ENCODE data around the gene ATG10.
"Not testable (repeated sequence)": the region's sequence is repeated elsewhere in the genome, so short reads cannot be mapped to it uniquely, and the experiment has no call there.

The ATG10 gene

DNA sequence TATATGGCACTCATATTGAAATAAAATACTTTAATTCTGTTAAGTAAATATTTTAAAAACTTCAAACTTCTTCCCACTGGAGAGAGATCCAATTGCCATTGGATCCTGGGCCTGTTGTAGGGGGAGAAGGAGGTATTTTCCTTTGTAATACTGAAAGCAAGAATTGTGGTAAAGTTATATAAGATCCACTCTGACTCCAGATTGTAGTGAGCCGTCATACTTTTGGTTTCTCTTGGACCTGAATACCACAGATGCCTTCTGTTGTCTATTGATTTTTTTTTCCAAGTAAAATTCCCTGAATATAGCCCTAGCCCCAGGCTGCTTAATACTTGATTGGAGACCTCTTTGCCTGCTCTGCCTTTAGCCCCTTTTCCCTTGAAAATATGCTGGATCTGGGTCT is 86.9 kb downstream of the ATG10 start:
- no peak for DNase-seq

GRCh38 chr5:82066791-82067190 is 95.0 kb downstream of the ATG10 start:
- DNase-seq: no peak

DNA sequence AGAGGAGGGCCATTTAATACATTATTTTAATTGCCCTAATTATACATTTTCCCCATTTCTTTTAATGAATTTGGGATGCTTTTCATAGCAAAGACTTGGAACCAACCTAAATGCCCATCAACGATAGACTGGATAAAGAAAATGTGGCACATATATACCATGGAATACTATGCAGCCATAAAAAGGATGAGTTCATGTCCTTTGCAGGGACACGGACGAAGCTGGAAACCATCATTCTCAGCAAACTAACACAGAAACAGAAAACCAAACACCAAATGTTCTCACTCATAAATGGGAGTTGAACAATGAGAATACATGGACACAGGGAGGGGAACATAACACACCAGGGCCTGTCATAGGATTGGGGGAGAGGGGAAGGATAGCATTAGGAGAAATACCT is 96.2 kb downstream of the ATG10 start:
- not testable (repeated sequence) for DNase-seq

GRCh38 chr5:82068723-82069122 is 96.9 kb downstream of the ATG10 start:
- DNase-seq: no peak

- DNase-seq: no peak
Observed at GRCh38 chr5:82072138-82072537, 100.3 kb downstream of the ATG10 start.

DNA sequence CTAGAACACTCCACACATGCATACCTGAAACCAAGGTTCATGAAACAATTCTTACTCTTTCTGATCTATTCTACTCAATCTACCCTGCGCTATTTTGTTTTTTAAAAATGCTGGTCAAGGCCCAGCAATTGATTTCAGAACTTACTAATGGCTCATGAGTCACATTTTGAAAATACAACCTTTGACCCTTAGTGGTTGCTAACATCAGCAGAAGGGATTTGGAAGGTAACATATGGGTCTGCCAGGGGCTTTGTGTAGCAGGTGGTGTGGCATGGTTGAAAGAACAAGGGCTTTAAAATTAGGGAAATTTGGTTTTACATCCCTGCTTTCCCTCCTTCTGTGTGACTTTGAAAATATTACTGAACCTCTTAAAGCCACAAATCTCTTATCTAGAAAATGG is 101.4 kb downstream of the ATG10 start:
- DNase-seq: no peak

GRCh38 chr5:82074950-82075349 is 103.1 kb downstream of the ATG10 start:
- DNase-seq: no peak

- DNase-seq: no peak
Observed at GRCh38 chr5:82077496-82077895, 105.7 kb downstream of the ATG10 start.

DNA sequence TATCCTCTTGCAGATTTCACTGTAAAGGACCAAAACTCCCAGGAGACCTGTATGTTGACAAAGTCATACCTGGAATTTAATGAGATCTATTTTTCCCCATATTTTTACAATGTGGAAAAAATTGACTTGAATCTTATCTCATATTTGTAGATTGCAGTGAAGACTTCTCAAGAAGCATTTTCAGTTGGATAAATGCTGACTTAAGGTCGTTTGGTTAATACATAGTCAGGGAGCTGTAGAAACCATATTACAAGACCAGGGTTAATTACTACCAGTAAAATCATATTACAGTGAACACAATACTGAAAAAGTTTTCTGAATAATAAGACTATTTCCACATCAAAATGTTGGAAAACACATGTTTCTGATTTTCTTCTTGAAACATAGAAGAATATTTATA is 119.8 kb downstream of the ATG10 start:
- no peak for DNase-seq

GRCh38 chr5:82095536-82095935 is 123.7 kb downstream of the ATG10 start:
- no peak for DNase-seq

DNA sequence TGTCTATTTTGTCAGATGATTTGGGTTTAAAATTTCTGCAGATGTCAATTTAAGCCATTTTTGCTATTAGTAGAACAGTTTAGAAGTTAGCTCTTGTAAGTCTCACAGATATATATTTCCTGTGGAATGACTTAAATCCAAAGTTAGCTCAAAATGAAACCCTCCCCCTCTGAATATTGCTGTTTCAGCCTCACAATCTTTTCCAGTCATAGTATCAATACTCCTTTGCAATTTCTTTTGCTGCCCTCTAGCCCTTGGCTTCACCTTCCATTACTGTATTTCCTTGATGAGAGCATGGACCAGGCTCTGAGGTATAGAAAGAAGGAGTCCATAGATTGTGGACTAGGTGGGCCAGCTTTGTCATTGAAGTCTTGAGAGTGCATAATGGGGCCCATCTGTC is 124.4 kb downstream of the ATG10 start:
- DNase-seq: no peak

DNA sequence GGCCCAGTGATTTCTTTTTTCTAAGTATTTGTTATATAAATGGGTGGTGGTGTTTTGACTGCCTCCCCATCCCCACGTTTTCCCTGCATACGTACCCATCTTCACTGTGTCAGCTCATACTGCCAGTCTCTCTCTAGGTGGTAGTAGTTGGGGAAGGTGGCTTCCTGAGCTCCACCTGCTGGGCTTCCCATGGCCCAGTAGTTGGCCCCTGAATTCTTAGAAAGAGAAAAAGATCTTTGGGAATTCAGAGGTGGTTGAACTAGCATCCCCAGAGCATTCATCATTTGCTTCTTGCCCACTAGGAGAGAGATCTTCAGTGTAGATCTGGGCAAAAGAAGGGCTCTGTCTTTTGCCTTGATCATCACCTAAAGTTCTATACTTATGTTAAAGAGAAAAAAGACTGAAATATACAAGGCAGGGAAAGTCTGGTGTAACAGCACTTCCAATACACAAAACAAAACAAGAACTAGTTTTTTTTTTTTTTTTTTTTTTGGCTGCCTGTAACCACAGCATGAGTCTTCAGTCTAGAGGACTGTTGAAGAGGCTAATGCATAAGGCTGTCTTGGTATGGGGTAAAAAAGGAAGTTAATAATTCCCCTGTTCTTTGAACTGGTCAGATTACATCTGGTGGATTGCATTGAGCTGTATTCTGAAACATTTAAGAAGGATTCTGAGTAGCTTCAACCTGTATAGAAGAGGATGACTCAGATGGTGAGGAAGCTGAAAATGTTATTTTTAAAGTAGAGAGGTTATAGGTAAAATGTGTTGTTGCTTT is 128.7 kb downstream of the ATG10 start:
- DNase-seq: no peak

- no peak for DNase-seq
Observed at GRCh38 chr5:82104872-82105271, 133.0 kb downstream of the ATG10 start.

DNA sequence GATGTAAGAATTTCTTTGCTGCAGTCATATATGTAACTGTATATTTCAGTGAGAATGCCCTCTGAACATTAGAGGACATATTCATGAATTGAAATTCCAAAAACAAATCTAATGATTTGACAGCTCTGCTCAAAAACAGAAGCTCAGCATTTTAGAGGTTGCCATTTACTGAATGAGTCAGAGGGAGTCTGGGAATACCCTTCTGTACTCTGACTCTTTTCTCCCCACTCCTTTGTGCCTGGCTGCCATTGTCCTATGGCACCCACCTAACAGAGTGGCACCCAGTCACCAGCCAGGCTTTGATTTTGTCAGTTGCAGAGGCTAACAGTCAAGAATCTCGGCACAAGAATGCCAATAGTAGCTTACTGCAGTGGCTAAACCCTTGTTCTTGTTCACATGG is 133.6 kb downstream of the ATG10 start:
- DNase-seq: no peak

DNA sequence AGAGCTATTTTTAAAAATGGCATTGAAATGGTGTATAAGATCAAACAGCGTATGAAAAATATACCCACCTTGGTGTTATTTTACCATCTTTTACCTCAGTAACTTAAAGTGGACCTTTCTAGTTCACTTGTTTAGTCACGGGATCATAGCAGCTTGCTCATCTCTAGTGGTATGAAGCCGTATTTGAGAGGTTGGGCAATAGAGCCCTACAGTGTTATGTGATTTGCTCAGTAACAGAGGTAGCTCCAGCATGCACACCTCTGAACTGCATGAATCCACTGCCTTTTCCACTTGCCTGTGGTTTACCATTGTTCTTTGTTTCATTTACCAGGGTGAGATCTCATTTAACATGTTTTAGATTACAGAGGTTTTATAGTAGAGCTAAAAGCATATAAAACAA is 134.4 kb downstream of the ATG10 start:
- DNase-seq: no peak

- DNase-seq: no peak
Observed at GRCh38 chr5:82106756-82107155, 134.9 kb downstream of the ATG10 start.

DNA sequence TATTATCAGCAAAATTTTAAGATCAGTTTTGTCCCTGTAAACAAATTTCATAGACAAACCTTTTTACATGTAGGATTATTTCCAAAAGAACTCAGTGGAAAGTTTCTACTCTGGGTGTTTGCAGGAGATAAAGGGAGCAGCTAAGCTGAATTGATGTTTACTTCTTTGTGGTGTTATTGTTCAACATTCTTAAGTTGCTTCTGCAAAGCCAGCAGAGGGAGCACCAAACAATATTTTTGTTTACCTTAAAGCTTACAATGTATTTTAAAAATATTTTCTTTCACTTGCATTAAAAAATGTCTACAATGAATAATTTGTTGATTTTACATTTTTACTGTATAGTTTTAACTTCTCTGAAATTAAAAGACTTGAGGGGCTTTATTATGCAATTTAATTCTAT is 135.4 kb downstream of the ATG10 start:
- DNase-seq: peak in 1 of 2 experiments; percentile 46

GRCh38 chr5:82109013-82109412 is 137.2 kb downstream of the ATG10 start:
- no peak for DNase-seq

- not testable (repeated sequence) for DNase-seq
Observed at GRCh38 chr5:82109915-82110314, 138.1 kb downstream of the ATG10 start.

DNA sequence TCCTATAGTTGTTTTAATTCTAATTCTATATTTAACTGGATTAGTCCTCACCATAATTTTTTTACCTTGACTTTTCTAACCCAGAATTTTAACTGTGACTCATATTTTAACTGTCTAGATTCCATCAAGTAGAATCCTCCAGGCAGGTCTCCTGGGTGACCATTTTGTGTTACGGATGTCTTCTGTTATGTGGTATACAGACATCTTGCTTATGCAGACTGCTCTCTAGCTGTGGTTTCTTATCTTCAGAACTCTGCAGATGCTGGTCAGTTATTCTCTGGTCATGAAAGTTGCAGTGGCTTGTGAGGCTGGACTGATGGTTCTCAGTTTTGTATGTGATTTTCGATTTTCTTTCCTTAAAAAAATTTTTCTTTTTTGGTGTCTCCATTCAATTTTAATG is 139.4 kb downstream of the ATG10 start:
- DNase-seq: no peak

DNA sequence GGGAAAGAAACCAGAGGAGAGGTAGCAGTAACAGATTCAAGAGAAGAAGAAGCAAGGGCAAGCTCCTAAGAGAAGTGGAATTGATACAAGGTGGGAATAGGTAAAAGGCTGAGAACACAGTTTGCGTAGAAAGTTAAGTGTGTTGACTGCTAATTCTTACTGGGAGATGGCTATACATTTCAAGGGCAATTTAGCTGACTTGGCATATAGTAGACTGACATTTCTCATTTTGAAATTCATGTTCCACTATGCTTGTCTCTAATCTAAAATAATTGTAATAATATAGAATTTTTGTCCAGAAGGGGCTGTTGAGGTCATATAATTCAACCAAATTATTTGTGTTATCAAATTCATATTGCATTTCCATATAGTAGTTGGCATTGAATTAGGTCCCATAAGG is 144.0 kb downstream of the ATG10 start:
- DNase-seq: no peak

- DNase-seq: no peak
Observed at GRCh38 chr5:82119889-82120288, 148.1 kb downstream of the ATG10 start.

GRCh38 chr5:82129723-82130285 is 158.0 kb downstream of the ATG10 start:
- DNase-seq: no peak

DNA sequence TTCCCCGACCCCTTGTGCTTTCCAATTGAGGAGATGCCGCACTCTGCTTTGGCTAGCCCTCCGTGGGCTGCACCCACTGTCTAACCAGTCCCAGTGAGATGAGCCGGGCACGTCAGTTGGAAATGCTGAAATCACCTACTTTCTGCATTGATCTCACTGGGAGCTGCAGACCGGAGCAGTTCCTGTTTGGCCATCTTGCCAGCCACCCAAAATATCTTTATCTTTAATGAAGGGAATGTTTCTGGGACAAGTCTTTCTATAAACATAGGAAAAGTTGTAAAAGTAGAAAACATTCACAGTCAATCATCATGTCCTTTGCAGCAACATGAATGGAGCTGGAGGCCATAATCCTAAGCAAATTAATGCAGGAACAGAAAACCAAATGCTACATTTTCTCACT is 158.8 kb downstream of the ATG10 start:
- DNase-seq: no peak

GRCh38 chr5:82137205-82137604 is 165.4 kb downstream of the ATG10 start:
- DNase-seq: no peak
